Mononuclear cell (primary cell): ENCODE data around the gene PIAS1. TPM values are rescaled to one million over a fixed set of nuclear protein-coding genes. Genes with fewer than 3 reads are reported as not detected.
"Not testable (repeated sequence)": the region's sequence is repeated elsewhere in the genome, so short reads cannot be mapped to it uniquely, and the experiment has no call there.

ENCODE experiments used
- H3K27me3 ChIP-seq: 2 replicates; pipeline ENCODE4 v1.6.0; 2011; ENCODE audit warnings: low read length, control low read depth; ENCODE audit not compliant: insufficient read depth
- H3K4me1 ChIP-seq: 2 replicates; pipeline ENCODE4 v1.5.1; 2011; ENCODE audit warnings: mild to moderate bottlenecking, low read length, control low read depth; ENCODE audit not compliant: insufficient read depth
- H3K4me3 ChIP-seq: 2 replicates; pipeline ENCODE4 v1.5.1; 2011; ENCODE audit warnings: mild to moderate bottlenecking, low read length, moderate library complexity
- H3K9me3 ChIP-seq: 2 replicates; pipeline ENCODE4 v1.5.1; 2011; ENCODE audit warnings: low read depth, mild to moderate bottlenecking, control low read depth, low read length
- total RNA-seq: library from RNA; depleted of rRNA; stranded (reverse); fragments of >200 nt; gene quantifications from one replicate; pipeline ENCODE4 v1.2.3, GENCODE V29; 2012

Gene PIAS1
- total RNA-seq, 1 donor: 200 TPM

DNA sequence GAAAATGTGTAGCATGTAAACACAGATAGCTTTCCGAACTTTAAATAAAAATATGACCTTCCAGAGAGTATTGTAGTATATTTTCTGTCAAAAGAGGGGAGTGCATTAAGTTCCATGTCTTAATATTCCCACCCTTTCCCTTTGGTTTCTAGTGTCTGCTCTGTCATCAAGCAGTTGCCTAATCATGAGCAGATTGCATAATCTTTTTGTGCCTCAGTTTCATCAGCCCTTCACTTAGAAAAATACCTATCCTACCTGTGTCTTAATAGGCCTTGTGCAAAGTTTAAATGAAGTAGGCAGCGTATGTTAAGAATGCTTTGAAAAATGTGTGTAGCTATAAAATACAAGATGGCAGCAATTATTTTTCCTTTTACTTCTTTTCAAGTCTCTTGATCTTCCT, 98.2 kb downstream of the PIAS1 start:
- no peaks in the 10 kb centered on the region for H3K4me1 ChIP-seq

DNA sequence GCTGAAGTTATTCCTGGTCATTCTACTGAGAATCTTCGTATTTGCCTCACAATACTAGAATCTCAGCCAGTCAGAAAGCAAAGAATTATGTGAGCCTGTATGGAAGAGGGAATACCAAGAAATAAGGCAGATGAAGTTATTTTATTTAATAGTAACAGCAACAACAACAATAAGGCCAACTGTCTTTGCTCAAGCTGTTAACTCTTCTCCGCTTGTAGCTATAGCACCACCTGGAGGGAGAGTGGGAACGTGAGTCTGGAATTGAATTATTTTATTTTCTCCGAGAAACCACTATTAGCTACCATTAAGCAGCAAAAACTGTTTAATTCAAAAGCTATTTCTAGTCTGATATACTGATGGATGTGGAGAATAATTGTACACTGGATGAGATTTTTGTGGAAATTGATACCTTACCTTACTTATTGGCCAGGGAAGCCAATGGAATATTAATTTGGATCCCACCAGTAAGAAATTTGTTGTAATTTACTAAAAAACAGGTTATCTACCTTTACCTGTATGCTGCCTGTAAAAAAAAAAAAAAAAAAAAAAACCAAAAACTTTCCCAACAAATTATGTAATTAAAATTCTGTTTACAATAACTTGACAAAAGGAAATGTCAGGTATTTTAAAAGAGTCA, 100.9 kb downstream of the PIAS1 start:
- no peaks in the 10 kb centered on the region for H3K4me1 ChIP-seq
- no peak overlapping the region for H3K4me3 ChIP-seq
- H3K9me3 ChIP-seq: no peaks in the 10 kb centered on the region
- H3K27me3 ChIP-seq: no peaks in the 10 kb centered on the region

More for the DNA sequence above, 98.2 kb downstream of the PIAS1 start:
- no peak overlapping the region for H3K4me3 ChIP-seq
- H3K27me3 ChIP-seq: no peaks in the 10 kb centered on the region
- H3K9me3 ChIP-seq: no peaks in the 10 kb centered on the region

DNA sequence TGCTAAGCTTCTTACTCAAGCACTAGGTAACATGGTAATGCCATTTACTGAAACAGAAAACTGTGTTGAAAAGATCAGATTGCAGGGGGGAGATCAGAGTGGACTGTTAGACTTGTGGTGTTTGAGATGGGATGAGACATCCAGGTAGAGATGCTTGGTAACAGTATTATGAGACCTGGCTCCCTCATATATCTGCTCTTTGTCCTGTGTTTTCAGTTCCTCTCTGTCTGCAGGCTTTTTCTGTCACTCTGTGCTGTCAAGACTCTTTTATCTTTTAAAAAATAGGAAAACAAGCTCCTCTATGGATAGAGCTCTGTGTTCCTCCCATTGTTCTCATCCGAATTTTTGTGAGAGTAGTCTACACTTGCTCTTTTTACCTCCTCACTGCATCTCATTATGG, 103.0 kb downstream of the PIAS1 start:
- Histone ChIP-seq H3K27me3 (no peaks in the 10 kb centered on the region), H3K4me1 (no peaks in the 10 kb centered on the region), H3K9me3 (no peaks in the 10 kb centered on the region), H3K4me3 (no peak overlapping the region)

DNA sequence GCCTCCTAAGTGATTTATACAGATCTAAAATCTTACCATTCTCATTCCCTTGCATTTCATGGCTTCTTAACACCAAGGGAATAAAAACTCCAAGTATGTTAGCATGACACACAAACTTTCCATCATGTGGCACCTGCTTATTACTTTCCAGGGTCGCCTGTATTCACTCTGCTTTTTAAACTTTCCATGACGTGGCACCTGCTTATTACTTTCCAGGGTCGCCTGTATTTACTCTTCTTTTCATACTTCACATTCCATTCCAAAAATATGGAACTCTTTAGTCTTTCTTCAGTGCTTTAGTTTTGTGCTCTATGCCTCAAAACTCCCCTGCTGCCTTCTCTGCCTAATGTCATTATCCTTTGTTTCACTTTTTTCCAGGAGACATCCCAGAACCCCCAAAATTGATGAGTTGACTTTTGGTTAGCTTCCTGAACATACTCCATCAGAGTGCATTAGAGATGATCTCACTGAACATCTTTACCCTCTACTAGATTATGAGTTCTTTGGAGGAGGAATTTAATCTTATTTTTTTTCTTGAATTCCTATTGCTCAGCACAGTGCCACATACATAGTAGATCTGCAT, 104.0 kb downstream of the PIAS1 start:
- Histone ChIP-seq H3K9me3 (no peaks in the 10 kb centered on the region), H3K4me3 (no peak overlapping the region), H3K4me1 (no peaks in the 10 kb centered on the region), H3K27me3 (no peaks in the 10 kb centered on the region)

DNA sequence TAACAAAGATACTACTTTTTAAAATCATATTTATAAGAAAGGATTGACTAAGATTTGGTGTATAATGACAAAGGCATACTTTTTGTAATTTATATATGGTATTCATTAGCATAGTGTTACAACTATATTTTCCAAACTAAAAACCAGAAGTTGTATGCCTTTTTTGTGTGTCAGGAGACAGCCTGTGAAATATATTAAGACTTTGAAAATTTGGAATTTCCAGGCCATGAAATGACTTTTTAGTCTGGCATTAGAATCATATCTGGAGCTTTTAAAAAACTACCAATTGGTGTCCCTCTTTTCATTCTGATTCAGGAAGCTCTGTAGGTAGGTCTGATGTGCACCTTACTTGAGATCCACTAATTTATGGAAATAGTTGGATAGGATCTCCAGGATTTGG, 109.1 kb downstream of the PIAS1 start:
- H3K9me3 ChIP-seq: no peaks in the 10 kb centered on the region
- H3K27me3 ChIP-seq: no peaks in the 10 kb centered on the region
- no peaks in the 10 kb centered on the region for H3K4me1 ChIP-seq

DNA sequence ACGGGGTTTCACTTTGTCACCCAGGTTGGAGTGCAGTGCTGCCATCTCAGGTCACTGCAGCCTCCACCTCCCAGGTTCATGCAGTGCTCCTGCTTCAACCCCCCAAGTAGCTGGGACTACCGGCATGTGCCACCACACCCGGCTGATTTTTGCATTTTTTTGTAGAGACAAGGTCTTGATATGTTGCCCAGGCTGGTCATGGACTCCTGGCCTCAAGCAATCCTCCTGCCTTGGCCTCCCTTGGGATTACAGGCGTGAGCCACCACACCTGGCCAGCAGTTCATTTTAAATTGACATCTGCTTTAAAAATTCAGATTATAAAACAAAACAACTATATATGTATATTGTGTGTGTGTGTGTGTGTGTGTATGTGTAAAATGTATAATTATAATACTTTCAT, 112.7 kb downstream of the PIAS1 start:
- Histone ChIP-seq H3K27me3 (no peaks in the 10 kb centered on the region), H3K4me3 (no peak overlapping the region), H3K4me1 (no peaks in the 10 kb centered on the region), H3K9me3 (no peaks in the 10 kb centered on the region)

More for the DNA sequence above, 109.1 kb downstream of the PIAS1 start:
- no peak overlapping the region for H3K4me3 ChIP-seq

DNA sequence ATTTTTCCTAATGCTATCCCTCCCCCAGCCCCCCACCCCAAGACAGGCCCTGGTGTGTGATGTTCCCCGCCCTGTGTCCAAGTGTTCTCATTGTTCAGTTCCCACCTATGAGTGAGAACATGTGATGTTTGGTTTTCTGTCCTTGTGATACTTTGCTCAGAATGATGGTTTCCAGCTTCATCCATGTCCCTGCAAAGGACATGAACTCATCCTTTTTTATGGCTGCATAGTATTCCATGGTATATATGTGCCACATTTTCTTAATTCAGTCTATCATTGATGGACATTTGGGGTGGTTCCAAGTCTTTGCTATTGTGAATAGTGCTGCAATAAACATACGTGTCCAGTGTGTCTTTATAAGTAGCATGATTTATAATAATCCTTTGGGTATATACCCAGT, 117.9 kb downstream of the PIAS1 start:
- H3K27me3 ChIP-seq, H3K9me3 ChIP-seq, H3K4me3 ChIP-seq, H3K4me1 ChIP-seq: not testable (repeated sequence)

DNA sequence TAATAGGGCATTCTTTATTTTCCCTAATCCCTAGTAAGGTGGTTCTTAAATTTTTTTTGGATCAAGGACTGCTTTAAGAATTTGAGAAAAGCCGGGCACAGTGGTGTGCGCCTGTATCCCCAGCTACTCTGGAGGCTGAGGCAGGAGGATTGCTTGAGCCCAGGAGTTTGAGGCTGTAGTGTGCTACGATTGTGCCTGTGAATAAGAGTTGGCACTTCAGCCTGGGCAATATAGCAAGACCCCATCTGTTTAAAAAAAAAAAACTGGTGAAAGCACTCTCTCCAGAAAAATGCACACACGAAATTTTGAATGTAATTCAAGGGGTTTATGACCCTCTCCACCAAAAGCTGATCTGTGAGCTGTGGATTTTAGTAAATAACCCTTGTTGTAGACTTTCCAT, 119.0 kb downstream of the PIAS1 start:
- no peak overlapping the region for H3K4me3 ChIP-seq
- H3K9me3 ChIP-seq: no peaks in the 10 kb centered on the region
- no peaks in the 10 kb centered on the region for H3K27me3 ChIP-seq
- no peaks in the 10 kb centered on the region for H3K4me1 ChIP-seq

DNA sequence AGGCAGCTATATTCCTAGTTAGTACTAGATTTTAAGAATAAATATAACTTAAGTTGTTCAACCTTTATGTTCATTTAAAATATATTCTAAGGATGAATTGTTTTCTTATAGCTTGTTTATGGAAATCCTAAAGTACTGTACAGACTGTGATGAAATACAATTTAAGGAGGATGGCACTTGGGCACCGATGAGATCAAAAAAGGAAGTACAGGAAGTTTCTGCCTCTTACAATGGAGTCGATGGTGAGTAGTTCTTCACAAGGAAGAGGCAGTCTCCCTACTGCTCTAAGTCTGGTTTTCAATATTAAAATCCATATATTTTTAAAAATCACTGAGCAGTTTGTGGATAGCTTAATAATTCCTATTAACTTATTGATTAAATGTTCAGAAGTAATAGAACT, 121.4 kb downstream of the PIAS1 start:
- no peak overlapping the region for H3K4me3 ChIP-seq

DNA sequence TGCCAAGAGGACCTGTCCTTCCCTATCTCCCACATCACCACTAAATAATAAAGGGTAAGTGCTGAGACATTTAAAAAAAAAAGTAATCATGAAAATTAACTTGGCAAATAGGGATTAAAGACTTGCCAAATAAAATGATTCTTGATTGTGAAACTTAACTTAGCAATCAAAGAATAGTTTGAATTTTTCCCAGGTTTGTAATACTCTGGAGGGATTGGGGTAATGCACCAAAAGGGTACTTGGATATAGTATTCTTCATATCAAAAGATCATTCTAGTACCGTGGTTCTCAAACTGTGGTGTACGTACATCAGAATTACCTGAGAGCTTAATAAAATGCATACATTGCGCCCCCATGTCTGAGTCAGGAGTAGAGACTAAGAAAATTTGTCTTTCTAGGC, 122.5 kb downstream of the PIAS1 start:
- Histone ChIP-seq H3K4me1 (no peaks in the 10 kb centered on the region), H3K9me3 (no peaks in the 10 kb centered on the region), H3K4me3 (no peak overlapping the region), H3K27me3 (no peaks in the 10 kb centered on the region)

More for the DNA sequence above, 121.4 kb downstream of the PIAS1 start:
- Histone ChIP-seq H3K4me1 (no peaks in the 10 kb centered on the region), H3K27me3 (no peaks in the 10 kb centered on the region), H3K9me3 (no peaks in the 10 kb centered on the region)

DNA sequence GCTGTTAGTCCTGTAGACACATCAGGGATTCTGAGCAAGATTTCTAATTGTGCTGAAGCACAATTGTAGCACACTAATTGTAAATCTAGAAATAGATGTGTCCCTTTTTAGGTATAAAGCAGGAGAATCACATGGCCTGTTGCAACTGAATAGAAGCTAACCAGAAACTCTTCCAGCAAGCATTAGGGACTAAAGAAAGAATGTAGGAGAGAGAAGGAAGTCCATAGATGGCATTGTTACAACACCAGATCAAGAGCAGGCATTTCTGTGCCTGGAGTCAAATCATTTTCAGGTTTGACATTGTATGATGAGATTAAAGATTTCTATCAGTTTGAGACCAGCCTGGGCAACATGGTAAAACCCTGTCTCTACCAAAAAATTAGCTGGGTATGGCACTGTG, 123.6 kb downstream of the PIAS1 start:
- H3K4me3 ChIP-seq: no peak overlapping the region
- H3K27me3 ChIP-seq: no peaks in the 10 kb centered on the region
- H3K9me3 ChIP-seq: no peaks in the 10 kb centered on the region
- no peaks in the 10 kb centered on the region for H3K4me1 ChIP-seq

DNA sequence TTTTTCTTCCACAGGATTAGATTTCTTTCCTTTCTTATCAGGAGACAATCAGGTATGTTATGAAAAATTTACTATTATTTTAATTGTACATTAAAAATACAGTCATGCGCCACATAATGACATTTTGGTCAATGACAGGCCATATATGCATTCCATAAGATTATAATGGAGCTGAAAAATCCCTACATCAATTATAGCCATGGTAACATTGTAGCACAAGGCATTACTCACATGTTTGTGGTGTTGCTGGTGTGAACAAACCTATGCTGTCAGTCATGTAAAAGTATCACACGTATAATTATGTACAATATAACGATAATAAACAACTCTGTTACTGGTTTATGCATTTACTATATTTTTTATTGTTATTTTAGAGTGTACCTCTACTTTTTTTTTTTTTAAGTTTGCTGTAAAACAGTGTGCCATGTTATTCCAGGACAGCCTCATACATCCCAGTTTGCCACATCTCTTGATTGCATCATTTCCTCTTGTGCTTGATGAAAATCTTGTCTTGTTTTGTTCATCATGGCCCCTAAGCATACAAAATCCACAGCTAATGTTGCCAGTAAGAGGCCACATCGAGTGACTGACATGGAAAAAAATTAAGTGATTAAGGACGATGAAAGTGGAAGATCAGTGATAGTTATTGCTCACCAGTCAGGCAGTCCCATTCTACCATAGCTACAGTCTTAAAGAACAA, 129.7 kb downstream of the PIAS1 start:
- H3K4me3 ChIP-seq: no peak overlapping the region
- no peaks in the 10 kb centered on the region for H3K27me3 ChIP-seq
- H3K9me3 ChIP-seq: no peaks in the 10 kb centered on the region
- peaks cover 3% of the 10 kb centered on the region for H3K4me1 ChIP-seq

DNA sequence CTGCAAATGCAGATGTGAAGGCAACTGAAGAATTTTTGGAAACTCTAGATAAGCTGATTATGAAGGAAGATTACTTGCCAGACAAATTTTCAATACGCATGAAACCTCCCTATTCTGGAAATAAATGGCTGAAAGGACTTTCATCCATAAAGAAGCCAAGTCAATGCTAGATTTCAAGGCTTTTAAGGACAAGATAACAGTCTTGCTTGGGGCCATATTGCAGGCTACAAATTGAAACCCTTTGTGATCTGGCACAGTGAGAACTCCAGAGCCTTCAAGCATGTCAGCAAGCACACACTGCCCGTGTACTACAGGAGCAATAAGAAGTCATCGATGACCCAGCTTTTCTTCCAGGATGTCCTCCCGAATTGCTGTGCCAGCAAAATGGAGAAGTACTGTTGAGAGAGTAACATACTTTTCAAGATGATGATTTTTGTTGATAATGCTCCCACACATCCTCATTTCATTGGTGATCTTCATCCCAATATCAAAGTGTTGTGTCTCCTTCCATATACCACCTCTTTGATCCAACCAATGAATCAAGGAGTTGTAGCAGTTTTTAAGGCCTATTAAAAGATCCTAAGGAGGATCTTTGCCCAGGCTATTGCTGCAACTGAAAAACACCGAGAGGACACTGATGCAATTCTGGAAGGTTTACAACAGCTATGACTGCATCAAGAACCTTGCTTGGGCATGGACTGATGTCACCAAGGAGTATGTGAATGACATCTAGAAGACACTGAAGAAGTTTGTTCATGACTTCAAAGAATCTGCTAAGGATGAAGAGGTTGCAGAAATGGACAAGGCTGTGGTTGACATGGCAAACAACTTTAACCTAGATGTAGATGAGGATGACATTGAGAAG, 130.7 kb downstream of the PIAS1 start:
- H3K4me3 ChIP-seq: no peak overlapping the region
- H3K9me3 ChIP-seq: no peaks in the 10 kb centered on the region
- no peaks in the 10 kb centered on the region for H3K27me3 ChIP-seq
- peaks cover 3% of the 10 kb centered on the region for H3K4me1 ChIP-seq

DNA sequence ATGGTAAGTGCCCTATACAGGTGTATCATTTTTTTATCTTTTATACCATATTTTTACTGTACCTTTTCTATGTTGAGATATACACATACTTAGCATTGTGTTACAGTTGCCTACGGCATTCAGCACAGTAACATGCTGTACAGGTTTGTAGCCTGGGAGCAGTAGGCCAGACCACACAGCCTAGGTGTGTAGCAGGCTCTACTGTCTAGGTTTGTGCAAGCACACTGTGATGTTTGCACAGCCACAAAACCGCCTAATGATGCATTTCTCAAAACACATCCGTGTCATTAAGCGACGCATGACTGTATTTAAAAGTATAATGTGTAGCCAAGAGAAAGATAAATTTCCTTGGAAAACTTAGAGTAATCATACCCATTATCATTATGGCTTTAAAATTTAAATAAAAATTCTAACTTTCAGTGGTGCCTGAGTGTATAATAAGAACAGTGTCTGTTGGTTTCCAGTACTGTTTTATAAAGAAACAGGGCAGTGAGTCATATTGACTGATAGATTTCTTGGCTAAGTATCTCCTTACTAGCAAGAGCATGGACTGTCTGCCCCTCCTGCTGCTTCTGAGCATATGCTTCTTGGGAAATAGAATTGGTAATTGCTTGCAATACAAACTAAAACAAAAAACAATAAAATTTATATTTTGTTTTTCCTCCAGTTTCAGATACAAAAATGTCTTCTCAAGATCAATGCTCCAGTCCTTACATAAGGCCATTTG, 132.7 kb downstream of the PIAS1 start:
- Histone ChIP-seq H3K4me1 (peaks cover 3% of the 10 kb centered on the region), H3K9me3 (no peaks in the 10 kb centered on the region), H3K27me3 (no peaks in the 10 kb centered on the region)

More for the DNA sequence above, 132.7 kb downstream of the PIAS1 start:
- H3K4me3 ChIP-seq: no peak overlapping the region
